Fibroblast of lung (primary cell): ENCODE results near the gene EID2B.

ENCODE experiments used
- CTCF ChIP-seq, 2 donors: IDR thresholded peaks in 1 of 2; conservative IDR thresholded peaks in 1 of 2; 1 replicate in 1 of 2; 2 replicates in 1 of 2; pipeline ENCODE4 v1.5.1; 2011 to 2012; ENCODE audit warnings: low read length in 2 of 2, control low read depth in 1 of 2, inconsistent platforms in 1 of 2, low read depth in 1 of 2, mild to moderate bottlenecking in 1 of 2
- EZH2 ChIP-seq: IDR thresholded peaks from 2 replicates; pipeline ENCODE4 v1.5.1; 2012; ENCODE audit warnings: low read length, control low read depth, mild to moderate bottlenecking; ENCODE audit errors: missing control alignments

GRCh38 chr19:39506598-39506943 lies 26.1 kb downstream of the EID2B start:
- TF ChIP-seq CTCF (conservative IDR thresholded peaks at IDR 0.05 in 1 of 2, IDR thresholded peaks at IDR 0.05 in 1 of 2; ENCODE audit: low read depth in 1 of 2, low read length in 2 of 2), result no peak
- TF ChIP-seq EZH2, result no peak
